NCI-H1417 (cell line): ENCODE results near the gene MUC4.
"Not testable (repeated sequence)": the region's sequence is repeated elsewhere in the genome, so short reads cannot be mapped to it uniquely, and the experiment has no call there.

Experiments used
- DNase-seq, 3 experiments: peaks; one replicate each; lab custom pipeline; 2025; lab: John Stamatoyannopoulos, UW

Gene MUC4

DNA sequence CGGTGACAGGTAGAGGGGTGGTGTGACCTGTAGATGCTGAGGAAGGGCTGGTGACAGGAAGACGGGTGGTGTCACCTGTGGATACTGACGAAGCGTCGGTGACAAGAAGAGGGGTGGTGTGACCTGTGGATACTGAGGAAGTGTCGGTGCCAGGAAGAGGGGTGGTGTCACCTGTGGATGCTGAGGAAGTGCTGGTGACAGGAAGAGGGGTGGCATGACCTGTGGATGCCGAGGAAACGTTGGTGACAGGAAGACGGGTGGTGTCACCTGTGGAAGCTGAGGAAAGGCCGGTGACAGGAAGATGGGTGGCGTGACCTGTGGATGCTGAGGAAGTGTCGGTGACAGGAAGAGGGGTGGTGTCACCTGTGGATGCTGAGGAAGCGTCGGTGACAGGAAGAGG lies 27.7 kb downstream of the MUC4 start:
- not testable (repeated sequence) for DNase-seq

DNA sequence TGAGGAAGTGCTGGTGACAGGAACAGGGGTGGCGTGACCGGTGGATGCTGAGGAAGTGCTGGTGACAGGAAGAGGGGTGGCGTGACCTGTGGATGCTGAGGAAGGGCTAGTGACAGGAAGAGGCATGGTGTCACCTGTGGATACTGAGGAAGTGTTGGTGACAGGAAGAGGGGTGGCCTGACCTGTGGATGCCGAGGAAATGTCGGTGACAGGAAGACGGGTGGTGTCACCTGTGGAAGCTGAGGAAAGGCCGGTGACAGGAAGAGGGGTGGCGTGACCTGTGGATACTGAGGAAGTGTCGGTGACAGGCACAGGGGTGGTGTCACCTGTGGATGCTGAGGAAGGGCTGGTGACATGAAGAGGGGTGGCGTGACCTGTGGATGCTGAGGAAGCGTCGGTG lies 30.5 kb downstream of the MUC4 start:
- not testable (repeated sequence) for DNase-seq

DNA sequence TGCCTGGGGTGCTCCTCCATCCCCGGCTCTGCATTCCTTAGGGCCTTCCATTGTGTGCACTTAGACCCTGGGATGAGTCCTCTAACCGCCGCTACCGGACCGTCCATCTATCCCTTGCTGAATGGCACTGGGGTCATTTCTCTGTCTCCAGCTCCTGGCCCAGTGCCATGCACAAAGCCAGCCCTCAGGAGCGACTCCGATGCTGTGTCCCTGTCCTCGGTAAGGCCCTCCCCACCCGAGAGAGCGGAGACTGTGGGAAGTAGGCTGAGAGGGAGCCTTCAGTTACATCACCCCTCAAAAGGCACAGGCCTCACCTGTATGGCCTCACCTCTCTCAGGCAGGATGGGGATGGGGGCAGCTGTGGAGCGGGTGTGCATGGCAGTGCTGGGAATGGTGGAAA lies 33.8 kb downstream of the MUC4 start:
- no peak for DNase-seq

DNA sequence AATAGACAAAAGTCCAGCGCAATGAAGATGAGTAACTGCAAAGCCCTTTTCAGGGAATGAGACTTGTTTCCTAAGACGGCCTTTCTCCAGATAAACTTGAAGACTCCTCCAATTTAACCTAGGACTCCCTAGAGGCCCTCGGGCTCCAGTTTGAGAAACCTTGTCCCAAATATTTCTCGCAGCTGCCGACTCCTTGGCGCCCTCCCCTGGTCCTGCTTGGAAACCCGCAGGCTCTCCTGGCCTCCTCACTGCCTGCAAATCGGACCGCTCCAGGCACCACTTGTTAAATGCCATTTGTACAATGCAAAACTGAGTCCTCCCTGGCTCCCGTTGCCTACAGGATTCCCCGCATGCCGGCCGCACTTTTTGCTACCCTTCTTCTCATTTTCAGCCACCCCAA lies 36.8 kb downstream of the MUC4 start:
- peak in 1 of 3 experiments; percentile 13 for DNase-seq

DNA sequence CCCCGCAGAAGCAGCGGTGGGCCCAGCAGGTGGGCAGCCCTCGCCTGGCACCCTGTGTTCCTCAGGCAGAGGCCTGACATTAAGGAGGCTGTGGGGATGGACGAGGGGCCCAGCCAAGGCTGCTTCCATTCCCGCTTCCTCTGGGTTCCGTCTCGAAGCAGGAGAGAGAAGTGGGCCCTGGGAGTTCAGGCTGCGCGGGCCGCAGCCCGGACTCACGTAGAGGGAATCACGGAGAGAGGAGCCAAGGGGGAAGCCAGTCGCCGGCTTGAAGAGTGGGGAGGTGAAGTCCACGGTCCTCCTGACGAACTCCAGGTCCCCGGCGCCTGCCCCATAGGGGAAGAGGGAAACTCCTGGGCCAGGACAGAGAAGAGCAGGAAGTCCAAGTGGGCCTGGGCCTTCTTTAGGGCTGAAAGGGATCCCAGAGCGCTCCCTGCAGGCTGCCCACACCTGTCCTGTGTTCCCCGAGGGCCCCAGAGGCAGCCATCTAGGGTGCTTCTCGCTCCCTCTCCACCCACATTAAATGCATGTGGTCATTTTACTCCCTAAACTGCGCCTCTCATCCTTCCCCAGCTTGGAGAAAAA lies 37.7 kb downstream of the MUC4 start:
- DNase-seq: no peak

DNA sequence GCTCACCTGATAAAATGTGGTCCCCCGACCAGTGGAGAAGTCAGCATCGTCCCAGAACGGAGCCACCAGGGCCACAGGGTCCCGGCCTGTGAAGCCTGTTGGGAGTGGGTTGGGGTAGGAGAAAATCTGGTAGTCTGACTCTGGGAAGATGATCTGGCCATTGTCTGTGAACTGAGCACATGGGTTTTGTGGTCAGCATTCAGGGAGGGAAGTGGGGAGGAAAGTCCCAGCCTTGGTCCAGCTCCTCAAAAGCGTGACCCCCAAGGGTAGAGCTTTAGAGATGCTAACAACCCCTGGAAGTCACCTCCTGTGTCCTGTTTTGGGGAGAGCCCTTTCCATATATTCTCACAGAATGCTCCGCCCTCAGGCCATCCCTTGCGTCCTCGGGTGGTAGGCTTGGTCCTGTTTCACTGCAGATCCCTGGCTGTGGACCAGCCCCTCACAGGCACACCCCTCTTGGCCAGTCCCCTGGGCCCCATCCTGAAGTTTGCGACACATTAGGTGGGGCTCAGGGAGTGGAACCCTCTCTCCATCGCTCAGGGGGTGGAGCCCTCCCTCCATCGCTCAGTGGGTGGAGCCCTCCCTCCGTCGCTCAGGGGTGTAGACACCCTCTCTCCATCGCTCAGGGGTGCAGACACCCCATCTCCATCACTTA lies 40.0 kb downstream of the MUC4 start:
- no peak for DNase-seq

DNA sequence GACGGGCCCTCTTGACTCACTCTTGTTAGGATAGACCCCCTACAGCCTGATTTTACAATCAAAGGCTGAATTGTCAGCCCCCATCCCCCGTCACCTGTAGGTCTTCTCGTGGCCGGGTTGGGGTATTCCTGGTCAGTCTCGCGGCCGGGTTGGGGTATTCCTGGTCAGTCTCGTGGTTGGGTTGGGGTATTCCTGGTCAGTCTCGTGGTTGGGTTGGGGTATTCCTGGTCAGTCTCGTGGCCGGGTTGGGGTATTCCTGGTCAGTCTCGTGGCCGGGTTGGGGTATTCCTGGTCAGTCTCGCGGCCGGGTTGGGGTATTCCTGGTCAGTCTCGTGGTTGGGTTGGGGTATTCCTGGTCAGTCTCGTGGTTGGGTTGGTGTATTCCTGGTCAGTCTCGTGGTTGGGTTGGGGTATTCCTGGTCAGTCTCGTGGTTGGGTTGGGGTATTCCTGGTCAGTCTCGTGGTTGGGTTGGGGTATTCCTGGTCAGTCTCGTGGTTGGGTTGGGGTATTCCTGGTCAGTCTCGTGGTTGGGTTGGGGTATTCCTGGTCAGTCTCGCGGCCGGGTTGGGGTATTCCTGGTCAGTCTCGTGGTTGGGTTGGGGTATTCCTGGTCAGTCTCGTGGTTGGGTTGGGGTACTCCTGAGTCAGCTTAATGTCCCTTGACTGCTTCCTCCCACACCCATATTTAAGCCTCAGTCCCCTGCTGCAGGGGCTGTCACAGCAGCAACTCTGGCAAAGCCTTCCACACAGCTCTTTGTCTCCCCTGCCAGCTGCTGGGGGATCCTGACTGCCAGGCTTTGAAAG lies 40.7 kb downstream of the MUC4 start:
- DNase-seq: not testable (repeated sequence)

DNA sequence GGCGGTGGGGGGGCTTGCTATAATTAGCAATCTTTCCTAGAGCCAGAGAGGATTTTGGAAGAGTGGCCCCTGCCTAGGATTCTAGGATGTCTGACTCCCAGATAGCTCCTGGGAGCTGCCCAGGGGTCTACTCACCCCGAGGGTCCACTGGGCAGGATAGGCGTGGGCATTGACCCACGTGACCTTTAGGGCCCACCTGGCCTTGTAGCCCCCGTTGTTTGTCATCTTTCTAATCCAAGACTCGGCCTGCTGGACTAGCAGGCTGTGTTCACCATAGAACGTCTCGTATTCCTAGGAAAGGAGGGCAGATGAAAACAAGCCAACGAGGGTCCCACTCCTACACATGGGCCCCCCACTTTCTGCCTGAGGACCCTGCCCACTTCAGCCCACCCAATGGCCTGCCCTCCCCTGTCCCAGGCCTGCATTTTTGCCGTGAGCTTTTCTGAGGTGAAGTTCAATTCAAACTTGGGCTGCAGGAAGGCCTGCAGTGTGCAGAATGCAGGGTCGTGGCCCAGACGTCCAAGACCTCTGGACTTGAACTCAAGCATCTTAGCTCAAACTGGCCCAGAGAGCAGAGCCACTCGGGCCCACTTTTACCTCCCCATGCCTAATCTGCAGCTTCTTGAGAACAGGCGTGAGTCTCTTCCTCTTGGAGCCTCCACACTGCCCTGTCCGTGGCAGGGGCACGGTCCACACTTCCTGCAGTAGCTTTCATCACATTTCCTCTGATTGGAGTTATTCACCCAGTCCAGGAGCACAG lies 41.5 kb downstream of the MUC4 start:
- DNase-seq: no peak

DNA sequence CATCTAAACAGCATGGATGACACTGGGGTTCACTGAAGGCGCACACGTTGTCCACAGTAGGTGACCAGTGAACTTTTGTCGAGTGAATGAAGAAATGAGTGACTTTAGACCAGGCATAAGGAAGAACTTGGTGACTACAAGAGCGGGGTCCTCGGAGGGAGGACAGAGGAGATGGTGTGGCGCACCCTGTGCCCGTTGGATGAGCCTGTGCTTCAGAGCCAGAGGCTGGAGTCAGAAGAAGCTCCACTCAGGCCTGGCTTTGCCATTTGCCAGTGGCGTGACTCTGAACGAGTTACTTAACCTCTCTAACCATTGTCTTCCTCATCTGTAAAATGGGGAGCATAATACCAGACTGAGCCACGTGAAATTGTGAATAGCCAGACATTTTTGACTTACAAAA lies 42.2 kb downstream of the MUC4 start:
- DNase-seq: no peak

DNA sequence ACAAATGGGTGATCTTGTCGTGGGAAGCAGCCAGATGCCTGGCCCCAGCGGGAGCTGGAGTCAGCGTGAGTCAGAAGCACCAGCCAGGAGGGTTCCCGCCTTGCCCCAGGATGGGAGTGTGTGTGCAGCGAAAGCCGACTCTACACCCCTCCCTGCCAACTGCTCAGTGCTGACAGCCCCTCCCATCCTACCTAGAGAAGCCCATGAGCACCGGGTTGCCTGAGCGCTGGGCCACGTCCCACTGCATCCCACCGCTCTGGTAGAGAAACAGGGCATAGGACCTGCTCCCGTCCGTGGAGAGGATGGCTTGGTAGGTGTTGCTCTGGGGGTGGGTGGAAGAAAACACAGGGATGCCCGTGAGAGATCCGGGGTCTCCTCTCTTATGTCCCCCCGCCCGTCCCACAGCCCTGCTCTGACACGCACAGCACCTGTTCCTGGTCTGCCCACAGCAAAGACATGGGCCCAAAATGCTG lies 42.9 kb downstream of the MUC4 start:
- no peak for DNase-seq

DNA sequence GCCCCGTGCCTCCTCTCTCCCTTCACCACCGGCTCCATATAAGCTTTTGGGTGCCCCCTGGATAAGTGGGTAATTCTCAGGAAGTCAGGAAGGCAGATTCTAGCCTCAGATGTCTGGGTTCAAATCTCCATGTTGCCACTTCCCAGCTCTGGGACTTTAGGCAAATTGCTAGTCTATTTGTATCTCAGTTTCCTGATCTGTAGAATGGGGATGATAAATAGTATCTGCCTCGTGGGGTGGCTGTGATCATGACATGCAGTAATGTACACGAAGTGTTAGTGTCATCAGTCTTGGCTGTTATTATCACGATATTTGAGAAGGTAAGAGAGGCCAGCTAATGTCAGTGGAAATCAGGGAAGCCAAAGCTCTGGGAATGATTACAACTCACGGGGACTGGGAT lies 43.3 kb downstream of the MUC4 start:
- DNase-seq: no peak

DNA sequence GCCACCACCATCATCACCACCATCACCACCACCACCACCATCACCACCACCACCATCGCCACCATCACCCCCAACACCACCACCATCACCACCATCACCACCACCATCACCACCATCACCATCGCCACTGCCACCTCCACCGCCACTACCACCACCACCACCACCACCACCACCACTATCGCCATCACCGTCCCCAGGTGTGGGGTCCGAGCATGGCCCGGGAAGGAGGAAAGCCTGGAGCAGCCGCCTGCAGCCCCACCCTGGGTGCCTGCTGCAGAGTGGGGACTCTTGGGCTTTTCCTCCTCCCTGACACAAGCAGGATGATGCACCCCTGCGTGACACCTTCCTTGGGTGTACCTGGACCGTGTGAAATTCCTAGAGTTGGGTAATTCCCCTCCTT lies 43.9 kb downstream of the MUC4 start:
- DNase-seq: no peak

DNA sequence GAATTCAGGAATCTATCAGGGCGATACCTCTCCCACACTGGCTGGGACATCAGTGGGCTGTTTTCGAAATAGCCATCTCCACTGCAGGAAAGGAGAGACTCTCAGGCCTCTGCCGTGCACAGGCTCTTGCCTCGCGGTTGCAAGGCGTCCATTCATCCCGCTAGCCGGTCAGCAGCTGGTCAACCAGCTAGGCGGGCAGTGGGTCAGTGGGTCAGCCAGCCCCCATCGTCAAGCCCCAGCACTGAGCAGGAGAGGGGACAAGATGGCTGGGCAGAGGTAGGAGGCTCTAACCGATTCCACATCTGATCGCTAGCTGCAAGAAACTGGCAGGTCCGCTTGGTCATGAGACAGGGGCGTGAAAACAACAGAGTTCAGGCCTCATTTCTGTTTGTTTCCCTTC lies 45.1 kb downstream of the MUC4 start:
- DNase-seq: no peak

DNA sequence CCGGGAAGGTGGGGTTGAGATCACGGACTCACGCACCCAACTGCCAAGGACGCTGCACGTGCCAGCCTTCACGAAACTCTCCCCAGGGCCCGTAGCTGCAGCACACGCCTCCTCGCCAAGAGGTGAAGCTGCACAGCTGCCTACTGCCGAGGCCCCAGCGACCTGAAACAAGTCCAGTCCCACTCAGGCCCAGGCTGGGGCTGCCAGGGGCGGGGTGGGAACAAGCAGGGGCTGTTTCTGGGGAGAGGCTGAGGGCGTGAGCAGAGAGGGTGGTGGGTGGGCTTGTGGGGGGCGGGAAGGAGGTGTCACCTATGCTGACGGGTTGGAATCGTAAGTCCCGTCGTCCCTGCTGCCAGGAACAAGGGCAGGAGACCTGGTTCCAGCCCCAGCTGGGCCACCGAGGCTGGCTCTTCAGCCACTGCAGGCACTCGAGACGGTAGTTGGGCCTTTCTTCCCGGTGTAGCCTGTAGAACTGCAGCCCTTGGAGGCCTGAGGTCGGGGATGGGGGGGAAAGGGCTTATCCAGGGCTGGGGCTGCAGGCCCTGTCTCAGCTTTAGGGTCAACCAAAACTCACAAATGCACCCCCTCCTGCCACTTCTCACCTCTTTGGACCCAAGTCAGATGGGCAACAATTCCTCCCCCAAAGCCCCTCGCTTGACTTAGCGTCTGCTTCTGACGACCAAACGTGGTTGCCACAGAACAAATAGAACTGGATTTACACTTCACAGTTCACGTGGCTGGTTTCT lies 46.6 kb downstream of the MUC4 start:
- DNase-seq: no peak

DNA sequence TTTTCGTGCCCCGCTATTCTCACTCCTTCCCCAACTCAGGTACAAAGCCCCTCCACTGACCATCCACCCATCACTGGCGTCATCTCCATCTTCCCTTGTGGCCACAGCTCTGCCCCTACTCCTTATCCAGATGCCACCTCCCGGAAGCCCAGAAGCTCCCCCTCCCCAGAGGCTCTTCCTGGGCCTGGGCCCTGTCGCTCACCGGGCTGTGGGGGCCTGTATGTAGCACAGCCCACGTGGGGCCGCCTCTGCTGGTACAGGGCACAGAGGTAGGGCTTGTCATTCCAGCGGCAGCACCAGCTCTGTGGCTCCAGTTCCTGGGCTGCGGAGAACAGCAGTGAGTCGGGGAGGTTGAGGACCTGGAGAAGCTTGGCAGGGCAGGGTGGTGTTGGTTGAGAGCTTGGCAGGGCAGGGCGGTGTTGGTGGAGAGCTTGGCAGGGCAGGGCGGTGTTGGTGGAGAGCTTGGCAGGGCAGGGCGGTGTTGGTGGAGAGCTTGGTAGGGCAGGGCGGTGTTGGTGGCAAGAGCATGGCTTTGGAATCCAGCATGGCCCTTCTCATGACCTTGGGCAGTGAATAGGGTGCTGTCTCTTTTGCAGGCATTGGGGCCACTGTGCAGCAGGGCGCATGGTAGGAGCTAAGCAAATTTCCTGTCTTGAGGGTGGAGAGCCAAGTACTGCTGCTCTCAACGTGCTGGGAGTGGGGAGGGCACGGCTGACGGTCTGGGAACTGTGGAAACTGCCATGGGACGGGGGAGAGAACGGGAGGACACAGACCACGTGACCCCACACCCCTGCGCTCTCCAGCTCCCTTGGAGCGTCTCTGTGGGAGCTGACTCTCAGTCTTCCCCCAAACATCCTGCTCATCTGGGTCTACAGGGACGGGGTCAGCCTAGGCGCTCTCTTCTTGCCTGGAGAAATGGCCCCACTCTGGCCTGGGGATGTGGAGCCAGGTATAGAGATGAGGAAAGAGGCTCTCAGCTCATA lies 47.6 kb downstream of the MUC4 start:
- DNase-seq: no peak

DNA sequence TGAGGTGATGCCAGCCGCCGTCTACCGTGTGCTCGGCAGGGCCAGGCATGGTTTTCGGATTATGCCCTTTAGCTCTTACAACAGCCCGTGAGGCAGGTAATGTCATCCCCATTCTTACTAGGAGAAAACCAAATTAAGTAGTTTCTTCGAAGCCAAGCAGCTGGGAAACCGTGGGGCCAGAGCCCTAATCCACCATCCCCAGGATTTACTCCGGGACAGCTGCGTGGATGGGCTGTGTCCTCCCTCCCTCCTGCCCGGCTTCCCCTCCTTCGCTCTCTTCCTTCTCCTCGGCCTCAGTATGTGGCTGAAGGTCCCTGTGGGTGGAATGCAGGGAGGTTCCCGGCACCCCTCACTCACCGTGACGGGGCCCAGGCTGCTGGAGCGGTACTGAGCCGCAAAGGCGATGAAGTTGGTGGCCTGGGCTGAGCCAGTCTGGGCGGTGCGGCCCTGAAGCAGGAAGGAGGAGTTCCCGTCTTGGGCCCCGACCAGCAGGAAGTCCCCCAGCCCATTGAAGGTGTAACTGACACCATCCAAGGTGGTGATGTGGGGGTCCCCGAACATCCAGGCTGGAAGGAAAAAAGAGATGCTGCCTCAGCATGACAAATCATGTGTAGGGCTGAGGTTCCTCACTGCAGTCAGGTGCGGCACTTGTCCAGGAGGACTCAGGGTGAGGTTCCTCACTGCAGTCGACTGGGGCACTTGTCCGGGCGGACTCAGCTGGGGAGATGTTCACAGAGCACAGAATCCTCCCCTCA lies 48.5 kb downstream of the MUC4 start:
- no peak for DNase-seq

DNA sequence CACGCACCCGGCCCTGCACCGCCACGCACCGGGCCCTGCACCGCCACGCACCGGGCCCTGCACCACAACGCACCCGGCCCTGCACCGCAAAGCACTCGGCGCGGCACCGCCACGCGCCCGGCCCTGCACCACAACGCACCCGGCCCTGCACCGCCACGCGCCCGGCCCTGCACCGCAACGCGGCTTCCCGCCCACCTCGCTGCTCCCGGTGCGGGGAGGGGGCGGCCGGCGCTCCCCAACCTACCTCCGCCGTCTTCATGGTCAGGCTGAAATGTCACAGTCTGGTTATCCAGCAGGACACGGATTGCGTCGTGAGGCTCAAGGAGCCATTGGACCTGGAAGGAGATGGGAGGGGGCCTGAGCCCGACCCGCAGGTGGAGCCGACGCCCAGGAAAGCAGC lies 49.1 kb downstream of the MUC4 start:
- no peak for DNase-seq

DNA sequence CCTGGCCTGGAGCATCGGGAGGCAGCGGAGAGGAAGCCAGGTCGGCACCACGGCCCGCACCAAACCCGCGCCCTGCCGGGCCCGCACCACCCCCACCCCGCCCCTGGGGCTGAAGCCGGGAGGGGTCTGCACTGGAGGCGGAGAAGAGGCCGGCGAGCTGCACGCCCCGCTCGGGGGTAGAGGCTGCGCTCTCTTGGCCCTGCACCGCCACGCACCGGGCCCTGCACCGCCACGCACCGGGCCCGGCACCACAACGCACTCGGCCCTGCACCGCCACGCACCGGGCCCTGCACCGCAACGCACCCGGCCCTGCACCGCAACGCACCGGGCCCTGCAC lies 49.5 kb downstream of the MUC4 start:
- no peak for DNase-seq

DNA sequence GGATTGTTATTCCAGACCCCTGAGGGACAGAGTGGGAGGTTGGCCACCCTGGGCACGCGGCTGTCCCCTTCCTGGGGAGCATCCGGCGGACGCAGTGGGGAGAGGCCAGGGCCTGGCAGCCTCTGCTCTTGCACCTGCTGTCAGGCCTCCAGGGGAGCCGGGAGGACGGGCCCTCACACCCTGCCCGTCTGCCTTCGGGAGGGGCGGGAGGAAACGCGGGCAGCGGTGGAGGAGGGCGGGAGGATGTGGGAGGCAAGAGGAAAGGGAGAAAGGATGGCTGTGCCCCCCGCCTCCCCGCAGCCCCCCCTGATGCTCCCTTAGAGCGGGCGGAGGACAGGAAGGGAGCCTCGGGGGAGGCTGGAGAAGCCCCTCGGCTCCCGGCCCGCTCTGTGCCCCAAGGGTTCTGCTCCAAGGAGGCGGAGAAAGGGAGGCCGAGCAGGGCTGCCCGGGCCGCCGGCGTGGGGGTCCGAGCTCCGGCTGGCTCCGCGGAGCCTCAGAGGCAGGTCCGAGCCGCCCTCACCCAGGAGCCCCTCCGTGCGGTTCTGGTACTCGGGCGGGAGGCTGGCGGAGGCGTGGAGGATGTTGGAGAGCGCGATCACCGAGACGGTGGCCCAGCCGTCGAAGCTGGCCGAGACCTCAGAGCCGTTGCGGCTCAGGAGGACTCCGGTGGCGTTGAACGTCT lies 50.0 kb downstream of the MUC4 start:
- DNase-seq: peak in 1 of 3 experiments; percentile 8
